Large intestine (tissue), 3 donors: Measurements from ENCODE around the gene ZFR. TPM values are rescaled to one million over a fixed set of nuclear protein-coding genes. Genes with fewer than 3 reads are reported as not detected.
"Not testable (repeated sequence)": the region's sequence is repeated elsewhere in the genome, so short reads cannot be mapped to it uniquely, and the experiment has no call there.

Experiments
- DNase-seq, 2 donors: peaks; one replicate each; pipeline versions ENCODE4 v3.0.0 to v3.0.0-alpha.2; 2013
- H3K27ac ChIP-seq: one replicate; pipeline ENCODE4 v1.5.1; 2013; ENCODE audit warnings: low read length
- H3K27me3 ChIP-seq: 2 replicates; pipeline ENCODE4 v1.6.1; 2013; ENCODE audit warnings: low read length; ENCODE audit not compliant: control insufficient read depth, insufficient read depth
- H3K36me3 ChIP-seq: 2 replicates; pipeline ENCODE4 v1.6.1; 2013; ENCODE audit warnings: low read length; ENCODE audit not compliant: control insufficient read depth, insufficient read depth
- H3K4me1 ChIP-seq: one replicate; pipeline ENCODE4 v1.6.1; 2013; ENCODE audit warnings: low read length; ENCODE audit not compliant: control insufficient read depth, insufficient read depth
- H3K4me3 ChIP-seq: one replicate; pipeline ENCODE4 v1.5.1; 2013; ENCODE audit warnings: low read length
- H3K9me3 ChIP-seq: one replicate; pipeline ENCODE4 v1.6.1; 2013; ENCODE audit warnings: mild to moderate bottlenecking, low read depth, low read length, moderate library complexity; ENCODE audit not compliant: control insufficient read depth
- WGBS: methylation state at CpG from one replicate; pipeline ENCODE4 v1.1.5; 2013; ENCODE audit warnings: low lambda C conversion rate; ENCODE audit not compliant: insufficient coverage; 5-methylcytosine and 5-hydroxymethylcytosine counted together
- polyA plus RNA-seq: library from polyadenylated mRNA; unstranded; fragments of 120-200 nt; gene quantifications from one replicate; pipeline ENCODE4 v1.2.1, GENCODE V29; 2013

The ZFR gene
- polyA plus RNA-seq, 1 donor = 75.2 TPM

GRCh38 chr5:32315221-32316014 is 129.1 kb downstream of the ZFR start:
- Histone ChIP-seq H3K4me1 (peaks cover 10% of the 10 kb centered on the region), H3K27ac (no peak overlapping the region), H3K9me3 (no peaks in the 10 kb centered on the region), H3K27me3 (no peaks in the 10 kb centered on the region), H3K36me3 (no peaks in the 10 kb centered on the region), H3K4me3 (no peak overlapping the region)
- WGBS = no CpG with 5 or more reads among the region's 8 CpGs
- DNase-seq = no peak

GRCh38 chr5:32314658-32315057 is 129.9 kb downstream of the ZFR start:
- Histone ChIP-seq H3K9me3 (no peaks in the 10 kb centered on the region), H3K27ac (no peak overlapping the region), H3K27me3 (no peaks in the 10 kb centered on the region), H3K4me3 (no peak overlapping the region), H3K4me1 (peaks cover 10% of the 10 kb centered on the region), H3K36me3 (no peaks in the 10 kb centered on the region)
- WGBS = no CpG with 5 or more reads among the region's 5 CpGs
- no peak for DNase-seq

GRCh38 chr5:32314152-32314488 is 130.4 kb downstream of the ZFR start:
- not testable (repeated sequence) for H3K4me3 ChIP-seq, H3K4me1 ChIP-seq, H3K27ac ChIP-seq, H3K36me3 ChIP-seq, H3K27me3 ChIP-seq, DNase-seq, H3K9me3 ChIP-seq
- 40% methylated on average over 1 of the region's 10 CpGs for WGBS

GRCh38 chr5:32312595-32313332 is 131.8 kb downstream of the ZFR start, which contains the start of gene MTMR12:
Gene MTMR12 (minus strand): TSS chr5:32312939. CDS start chr5:32312838, 101 bp downstream.
- no peaks in the 10 kb centered on the region for H3K27me3 ChIP-seq
- peak; percentile 99 to 100 for DNase-seq
- H3K36me3 ChIP-seq = no peaks in the 10 kb centered on the region
- no peaks in the 10 kb centered on the region for H3K9me3 ChIP-seq
- WGBS = no CpG with 5 or more reads among the region's 83 CpGs
- H3K27ac ChIP-seq = peak within 1 kb of the TSS; percentile 95
- H3K4me1 ChIP-seq = peaks cover 14% of the 10 kb centered on the region
- peak within 1 kb of the TSS; percentile 75 for H3K4me3 ChIP-seq

GRCh38 chr5:32312197-32312594 is 132.3 kb downstream of the ZFR start:
- Histone ChIP-seq H3K36me3 (no peaks in the 10 kb centered on the region), H3K27ac (peak overlapping the region; percentile 95), H3K4me1 (peaks cover 18% of the 10 kb centered on the region), H3K4me3 (peak overlapping the region; percentile 75), H3K27me3 (no peaks in the 10 kb centered on the region), H3K9me3 (no peaks in the 10 kb centered on the region)
- peak; percentile 51 to 84 for DNase-seq
- no CpG with 5 or more reads among the region's 34 CpGs for WGBS

DNA sequence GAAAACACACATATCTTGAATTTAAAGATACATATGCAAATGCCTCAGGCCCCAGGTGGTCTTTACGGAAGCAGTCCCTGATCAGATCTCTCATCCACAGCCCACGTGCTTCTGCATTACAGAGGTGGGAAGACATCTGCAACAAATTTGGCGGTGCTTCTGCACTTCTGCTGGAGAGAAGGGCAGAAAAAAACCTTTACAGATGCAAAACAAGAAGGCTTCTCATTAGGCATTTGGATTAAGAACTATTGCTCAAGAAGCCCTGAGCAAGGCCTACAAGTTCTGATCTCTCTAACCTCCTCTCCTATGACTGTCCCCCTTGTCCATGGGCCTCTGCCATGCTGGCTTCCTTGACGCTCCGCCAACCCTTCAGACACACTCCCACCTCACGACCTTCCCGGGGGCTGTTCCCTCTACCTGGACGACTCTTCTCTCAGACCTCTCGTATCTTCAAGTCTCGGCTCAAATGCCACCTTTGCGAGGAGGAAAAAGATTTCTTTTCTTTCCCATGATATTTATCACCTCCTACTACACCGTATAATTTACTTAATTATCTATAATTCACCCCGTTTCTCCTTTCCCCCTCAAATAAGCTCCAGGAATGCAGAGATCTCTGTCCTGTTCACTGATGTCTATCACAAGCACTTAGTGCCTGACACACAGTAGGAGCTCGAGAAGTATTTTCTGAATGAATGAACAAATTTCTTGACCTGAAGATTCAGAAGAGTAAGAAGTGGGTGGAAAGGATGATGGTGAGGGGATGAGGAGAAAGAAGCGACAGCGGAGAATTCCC is 132.9 kb downstream of the ZFR start:
- Histone ChIP-seq H3K36me3 (no peaks in the 10 kb centered on the region), H3K4me3 (peak overlapping the region; percentile 75), H3K9me3 (no peaks in the 10 kb centered on the region), H3K27ac (peak overlapping the region; percentile 95), H3K4me1 (peaks cover 19% of the 10 kb centered on the region), H3K27me3 (no peaks in the 10 kb centered on the region)
- DNase-seq = no peak
- WGBS = 20% methylated on average over 5 of the region's 16 CpGs

DNA sequence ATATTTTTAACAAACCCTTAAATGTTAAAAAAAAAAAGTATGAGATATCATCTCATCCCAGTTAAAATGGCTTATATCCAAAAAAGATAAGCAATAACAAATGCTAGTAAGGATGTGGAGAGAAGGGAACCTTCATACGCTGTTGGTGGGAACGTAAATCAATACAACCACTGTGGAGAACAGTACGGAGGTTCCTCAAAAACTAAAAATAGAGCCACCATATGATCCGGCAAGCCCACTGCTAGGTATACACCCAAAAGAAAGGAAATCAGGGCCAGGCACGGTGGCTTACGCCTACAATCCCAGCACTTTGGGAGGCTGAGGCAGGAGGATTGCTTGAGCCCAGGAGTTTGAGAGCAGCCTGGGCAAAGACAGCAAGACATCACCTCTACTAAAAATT is 134.8 kb downstream of the ZFR start:
- no peak for DNase-seq
- Histone ChIP-seq H3K27me3 (no peaks in the 10 kb centered on the region), H3K4me3 (no peak overlapping the region), H3K4me1 (peaks cover 19% of the 10 kb centered on the region), H3K36me3 (no peaks in the 10 kb centered on the region), H3K27ac (no peak overlapping the region), H3K9me3 (no peaks in the 10 kb centered on the region)
- no CpG with 5 or more reads among the region's 6 CpGs for WGBS

DNA sequence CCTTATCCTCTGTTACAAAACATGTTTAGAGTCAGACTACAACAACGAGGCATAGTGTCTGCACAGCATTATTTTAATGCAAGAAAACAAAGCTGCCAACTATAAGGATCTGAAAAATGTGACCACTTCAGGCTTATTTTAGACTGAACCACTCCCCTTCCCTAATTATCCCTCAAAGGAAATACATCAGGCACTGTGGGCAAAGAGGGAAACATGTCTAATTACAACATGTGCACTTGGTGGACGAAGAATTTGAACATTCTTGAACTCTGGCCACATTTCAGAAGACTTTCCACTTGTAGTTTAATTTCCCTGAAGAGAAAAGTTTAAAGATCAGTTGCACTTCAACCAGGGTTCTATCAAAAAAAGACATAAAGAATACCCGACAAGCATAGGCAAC is 135.6 kb downstream of the ZFR start:
- WGBS = 33% methylated on average over 1 of the region's 3 CpGs
- peaks cover 19% of the 10 kb centered on the region for H3K4me1 ChIP-seq

DNA sequence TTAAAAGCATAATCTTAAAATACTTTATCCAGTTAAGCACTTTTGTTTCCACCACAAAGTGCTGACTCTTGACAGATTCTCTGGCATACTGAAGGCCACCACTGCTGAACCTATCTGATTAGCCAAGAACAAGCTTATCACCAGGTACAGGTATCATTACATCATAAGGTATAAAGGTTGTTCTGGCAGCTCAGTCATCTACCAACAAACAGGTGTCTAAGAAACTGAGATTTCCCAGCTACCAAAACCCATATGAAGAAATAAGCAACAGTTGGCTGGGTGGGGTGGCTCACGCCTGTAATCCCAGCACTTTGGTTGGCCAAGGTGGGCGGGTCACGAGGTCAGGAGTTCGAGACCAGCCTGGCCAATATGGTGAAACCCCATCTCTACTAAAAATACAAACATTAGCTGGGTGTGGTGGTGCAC is 136.8 kb downstream of the ZFR start:
- H3K9me3 ChIP-seq = no peaks in the 10 kb centered on the region
- WGBS = no CpG with 5 or more reads among the region's 4 CpGs
- DNase-seq = peak; percentile 85 to 92
- H3K4me1 ChIP-seq = peaks cover 25% of the 10 kb centered on the region
- no peak overlapping the region for H3K4me3 ChIP-seq
- H3K36me3 ChIP-seq = no peaks in the 10 kb centered on the region
- peak overlapping the region; percentile 79 for H3K27ac ChIP-seq
- H3K27me3 ChIP-seq = no peaks in the 10 kb centered on the region

More for the DNA sequence above, 135.6 kb downstream of the ZFR start:
- Histone ChIP-seq H3K27ac (peak overlapping the region; percentile 5), H3K27me3 (no peaks in the 10 kb centered on the region), H3K36me3 (no peaks in the 10 kb centered on the region), H3K4me3 (no peak overlapping the region), H3K9me3 (no peaks in the 10 kb centered on the region)
- DNase-seq = no peak

GRCh38 chr5:32304622-32305021 is 139.9 kb downstream of the ZFR start:
- Histone ChIP-seq H3K36me3 (peaks cover 3% of the 10 kb centered on the region), H3K9me3 (no peaks in the 10 kb centered on the region), H3K27me3 (no peaks in the 10 kb centered on the region), H3K27ac (no peak overlapping the region), H3K4me3 (no peak overlapping the region), H3K4me1 (peaks cover 15% of the 10 kb centered on the region)
- DNase-seq = no peak
- no CpG with 5 or more reads among the region's 5 CpGs for WGBS
